ENCODE results near the gene GOLGA5.

DNA sequence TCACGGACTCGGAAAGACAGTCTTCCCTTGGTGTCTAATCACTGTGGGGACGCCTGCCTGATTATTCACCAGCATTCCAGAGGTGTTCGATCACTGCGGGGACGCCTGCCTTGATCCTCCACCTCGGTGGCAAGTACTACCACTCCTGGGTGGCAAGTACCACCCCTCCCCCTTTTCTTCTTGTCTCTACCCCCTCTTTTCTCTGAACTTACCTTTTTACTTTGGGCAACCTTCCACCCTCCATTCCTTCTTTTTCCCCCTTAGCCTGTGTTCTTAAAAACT lies 33.6 kb upstream of the GOLGA5 start:
- TF ChIP-seq, protein P1, sequence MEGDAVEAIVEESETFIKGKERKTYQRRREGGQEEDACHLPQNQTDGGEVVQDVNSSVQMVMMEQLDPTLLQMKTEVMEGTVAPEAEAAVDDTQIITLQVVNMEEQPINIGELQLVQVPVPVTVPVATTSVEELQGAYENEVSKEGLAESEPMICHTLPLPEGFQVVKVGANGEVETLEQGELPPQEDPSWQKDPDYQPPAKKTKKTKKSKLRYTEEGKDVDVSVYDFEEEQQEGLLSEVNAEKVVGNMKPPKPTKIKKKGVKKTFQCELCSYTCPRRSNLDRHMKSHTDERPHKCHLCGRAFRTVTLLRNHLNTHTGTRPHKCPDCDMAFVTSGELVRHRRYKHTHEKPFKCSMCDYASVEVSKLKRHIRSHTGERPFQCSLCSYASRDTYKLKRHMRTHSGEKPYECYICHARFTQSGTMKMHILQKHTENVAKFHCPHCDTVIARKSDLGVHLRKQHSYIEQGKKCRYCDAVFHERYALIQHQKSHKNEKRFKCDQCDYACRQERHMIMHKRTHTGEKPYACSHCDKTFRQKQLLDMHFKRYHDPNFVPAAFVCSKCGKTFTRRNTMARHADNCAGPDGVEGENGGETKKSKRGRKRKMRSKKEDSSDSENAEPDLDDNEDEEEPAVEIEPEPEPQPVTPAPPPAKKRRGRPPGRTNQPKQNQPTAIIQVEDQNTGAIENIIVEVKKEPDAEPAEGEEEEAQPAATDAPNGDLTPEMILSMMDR (IDR thresholded peaks at IDR 0.05): no peak
- TF ChIP-seq POLR2AphosphoS5 (IDR thresholded peaks at IDR 0.05) (no peak), EP300 (IDR thresholded peaks at IDR 0.05) (no peak), POLR2A (IDR thresholded peaks at IDR 0.05) (no peak)
